ENCODE data around the gene DCTN2. TPM values are rescaled to one million over a fixed set of nuclear protein-coding genes. Genes with fewer than 3 reads are reported as not detected.

Gene DCTN2
- total RNA-seq, 2 experiments from 2014 or later, result 68.4 to 97.2 TPM

DNA sequence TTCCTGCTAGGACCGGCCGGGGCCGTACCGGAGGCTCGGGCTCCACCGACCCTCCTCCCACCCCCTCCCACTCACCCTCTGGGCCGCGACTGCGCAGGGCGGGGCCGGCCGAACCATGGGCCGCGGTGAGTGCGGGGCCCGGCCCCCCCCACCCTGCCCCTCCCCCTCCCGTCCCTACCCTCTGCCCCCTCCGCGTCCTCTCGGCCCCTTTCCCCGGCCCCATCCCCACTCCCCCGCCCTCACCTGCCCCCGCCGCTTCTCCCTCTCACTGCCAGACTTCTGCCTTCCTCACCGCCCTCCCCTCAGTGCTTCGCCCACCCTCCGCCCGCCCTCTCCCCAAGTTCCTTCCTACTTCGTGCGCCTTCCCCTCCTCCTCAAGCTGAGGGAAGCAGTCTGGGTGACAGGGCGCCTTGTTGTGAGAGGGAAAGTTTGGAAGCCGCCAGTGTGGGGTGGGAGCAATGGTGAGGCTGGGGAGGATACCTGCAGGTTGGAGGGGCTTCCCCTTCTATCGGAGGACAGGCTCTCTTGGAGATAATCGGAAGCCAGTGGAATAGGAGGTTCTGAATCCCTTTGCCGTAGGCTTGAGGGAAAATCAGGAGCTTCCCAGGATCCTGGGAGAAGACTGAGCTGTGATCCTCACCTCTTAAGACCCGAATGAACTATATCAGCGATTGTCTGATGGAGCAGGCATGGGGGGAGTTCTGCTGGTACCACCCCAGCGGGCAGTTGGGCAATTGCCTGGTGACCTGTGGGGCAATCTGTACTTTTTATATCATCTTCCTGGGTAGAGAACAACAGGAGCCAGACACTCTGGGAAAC, 23.9 kb downstream of the DCTN2 start:
- Histone ChIP-seq H2AFZ (ENCODE audit: low read length) (no peak overlapping the region), H3K9me2 (ENCODE audit: insufficient read depth, low read length) (no peaks in the 10 kb centered on the region), H3K27ac (ENCODE audit: low read depth, low read length, poor library complexity, severe bottlenecking) (peak overlapping the region; percentile 97), H3K4me3 (ENCODE audit: low read depth, low read length, poor library complexity, severe bottlenecking) (peak overlapping the region; percentile 83), H3K4me2 (ENCODE audit: low read length) (peak overlapping the region; percentile 81), H4K20me1 (ENCODE audit: insufficient read depth, low read length) (peaks cover 22% of the 10 kb centered on the region), H3K36me3 (ENCODE audit: insufficient read depth, low read length) (peaks cover 60% of the 10 kb centered on the region), H3K9me3 (ENCODE audit: low read length) (no peaks in the 10 kb centered on the region), H3K4me1 (ENCODE audit: insufficient read depth, low read length, poor library complexity, severe bottlenecking) (peaks cover 51% of the 10 kb centered on the region), H3K79me2 (ENCODE audit: insufficient read depth, low read depth, low read length) (peaks cover 42% of the 10 kb centered on the region)
- ChIA-PET POLR2A (interaction anchor here (1.8 to 2.2 kb wide), 2 partner anchors 10 to 18 kb away, joined by 8 to 17 read pairs; no protein-coding TSS in a partner anchor), CTCF (ENCODE audit: unreplicated experiment) (interaction anchor here (0.6 kb wide), 2 partner anchors 11 to 249 kb away, joined by 3 to 10 read pairs; partner anchors contain the start of gene EEF1AKMT3)
- no TSS peak for BruUV-seq (replicated peaks)
- no peak for TF ChIP-seq EZH2phosphoT487 (IDR thresholded peaks at IDR 0.05; ENCODE audit: borderline replicate concordance, low read depth, low read length)
- TF ChIP-seq, protein P1, sequence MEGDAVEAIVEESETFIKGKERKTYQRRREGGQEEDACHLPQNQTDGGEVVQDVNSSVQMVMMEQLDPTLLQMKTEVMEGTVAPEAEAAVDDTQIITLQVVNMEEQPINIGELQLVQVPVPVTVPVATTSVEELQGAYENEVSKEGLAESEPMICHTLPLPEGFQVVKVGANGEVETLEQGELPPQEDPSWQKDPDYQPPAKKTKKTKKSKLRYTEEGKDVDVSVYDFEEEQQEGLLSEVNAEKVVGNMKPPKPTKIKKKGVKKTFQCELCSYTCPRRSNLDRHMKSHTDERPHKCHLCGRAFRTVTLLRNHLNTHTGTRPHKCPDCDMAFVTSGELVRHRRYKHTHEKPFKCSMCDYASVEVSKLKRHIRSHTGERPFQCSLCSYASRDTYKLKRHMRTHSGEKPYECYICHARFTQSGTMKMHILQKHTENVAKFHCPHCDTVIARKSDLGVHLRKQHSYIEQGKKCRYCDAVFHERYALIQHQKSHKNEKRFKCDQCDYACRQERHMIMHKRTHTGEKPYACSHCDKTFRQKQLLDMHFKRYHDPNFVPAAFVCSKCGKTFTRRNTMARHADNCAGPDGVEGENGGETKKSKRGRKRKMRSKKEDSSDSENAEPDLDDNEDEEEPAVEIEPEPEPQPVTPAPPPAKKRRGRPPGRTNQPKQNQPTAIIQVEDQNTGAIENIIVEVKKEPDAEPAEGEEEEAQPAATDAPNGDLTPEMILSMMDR (conservative IDR thresholded peaks at IDR 0.05; ENCODE audit: low read length), result no peak
- intact Hi-C loops (cut with micrococcal nuclease; ENCODE audit: unreplicated experiment), result loop anchor here (2.0 to 5.0 kb wide), 3 partner anchors 24 to 229 kb away; partner anchors contain the start of genes CDK4, DCTN2 and PIP4K2C
- DNase-seq (ENCODE audit: low spot score), result peak; percentile 73

DNA sequence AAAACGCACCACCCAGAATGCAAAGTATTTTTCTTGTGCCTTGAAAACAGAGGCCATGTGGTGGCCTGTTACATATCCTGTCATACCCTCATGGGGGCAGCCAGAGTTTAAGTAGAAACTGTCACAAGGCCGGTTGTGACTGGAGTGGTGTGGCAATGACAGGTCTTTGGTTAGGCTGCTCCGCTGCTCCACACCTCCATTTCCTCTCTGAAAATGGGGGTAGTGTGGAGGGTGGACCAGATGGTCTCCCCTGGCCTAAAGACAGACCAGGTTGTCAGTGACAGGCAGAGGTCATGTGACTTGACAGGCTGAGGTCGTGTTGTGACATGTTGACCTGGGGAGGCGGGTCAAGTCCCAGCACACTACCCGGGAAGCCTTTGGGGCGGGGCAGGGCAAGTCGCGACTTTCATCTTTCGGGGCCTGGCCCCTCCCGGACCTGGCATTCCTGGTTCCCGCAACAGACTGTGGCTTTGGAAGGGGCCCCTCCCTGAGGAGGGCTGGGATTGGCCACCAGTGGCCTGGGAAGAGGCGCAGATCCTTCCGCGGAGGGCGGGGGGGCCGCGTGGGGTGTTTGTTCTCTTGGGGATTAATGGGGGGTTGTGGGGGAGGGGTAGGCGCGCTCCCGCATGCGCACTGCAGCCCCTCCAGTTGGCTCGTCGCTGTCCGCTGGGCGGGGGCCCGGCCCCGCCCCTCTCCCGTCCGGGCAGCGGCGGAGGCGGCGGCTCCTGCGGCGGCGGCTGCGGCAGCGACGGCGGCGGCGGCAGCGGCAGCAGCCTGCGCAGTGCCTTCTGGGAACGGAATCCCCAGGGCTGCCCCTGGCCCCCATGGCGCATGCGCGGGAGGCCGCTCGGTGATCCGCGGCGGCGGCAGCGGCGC, 24.7 kb downstream of the DCTN2 start, which contains the start of gene MBD6:
TSS of gene MBD6 (plus strand) at position 814 of the 876 bp plus-strand sequence. CDS start 1,480 bp downstream, outside the sequence.
- peak within 1 kb of the TSS; percentile 97 for H3K27ac ChIP-seq (ENCODE audit: low read depth, low read length, poor library complexity, severe bottlenecking)
- ChIA-PET POLR2A (no interaction called here), CTCF (ENCODE audit: unreplicated experiment) (interaction anchor here (0.6 kb wide), 1 partner anchor 12 kb away, joined by 3 read pairs; no protein-coding TSS in a partner anchor)
- H3K9me3 ChIP-seq (ENCODE audit: low read length), result no peaks in the 10 kb centered on the region
- DNase-seq (ENCODE audit: low spot score), result peak; percentile 92
- H4K20me1 ChIP-seq (ENCODE audit: insufficient read depth, low read length), result peaks cover 22% of the 10 kb centered on the region
- TF ChIP-seq, protein P1 (conservative IDR thresholded peaks at IDR 0.05; ENCODE audit: low read length), result peak; percentile 26; the same call in 1 of the 2 replicates
- no peak for TF ChIP-seq EZH2phosphoT487 (IDR thresholded peaks at IDR 0.05; ENCODE audit: borderline replicate concordance, low read depth, low read length)
- H3K36me3 ChIP-seq (ENCODE audit: insufficient read depth, low read length), result peaks cover 60% of the 10 kb centered on the region
- H3K4me3 ChIP-seq (ENCODE audit: low read depth, low read length, poor library complexity, severe bottlenecking), result peak within 1 kb of the TSS; percentile 83
- peak within 1 kb of the TSS; percentile 94 for H3K4me2 ChIP-seq (ENCODE audit: low read length)
- no TSS peak for BruUV-seq (replicated peaks)
- H3K79me2 ChIP-seq (ENCODE audit: insufficient read depth, low read depth, low read length), result peaks cover 44% of the 10 kb centered on the region
- no peaks in the 10 kb centered on the region for H3K9me2 ChIP-seq (ENCODE audit: insufficient read depth, low read length)
- H2AFZ ChIP-seq (ENCODE audit: low read length), result peak within 1 kb of the TSS; percentile 54; the same call in 1 of the 2 replicates
- peaks cover 52% of the 10 kb centered on the region for H3K4me1 ChIP-seq (ENCODE audit: insufficient read depth, low read length, poor library complexity, severe bottlenecking)
- intact Hi-C loops (cut with micrococcal nuclease; ENCODE audit: unreplicated experiment), result loop anchor here (2.0 to 5.0 kb wide), 3 partner anchors 25 to 230 kb away; partner anchors contain the start of genes CDK4, DCTN2 and PIP4K2C
